Measurements from ENCODE around the gene ENPP4.
A peak's percentile ranks its signal among the peaks of the same experiment; 100 is the strongest.
"Not testable (repeated sequence)": the region's sequence is repeated elsewhere in the genome, so short reads cannot be mapped to it uniquely, and the experiment has no call there.

ENPP4 gene

GRCh38 chr6:46129629-46130511 is at the start of gene ENPP4:
ENPP4 (plus strand) TSS chr6:46129989; CDS start chr6:46139584, 9,595 bp downstream.
- DNase-seq, result peak; percentile 86

- no peak for DNase-seq
Measured at GRCh38 chr6:46080111-46080510, 49.7 kb upstream of the ENPP4 start.

- DNase-seq, result not testable (repeated sequence)
Measured at GRCh38 chr6:46085688-46086087, 44.1 kb upstream of the ENPP4 start.

- peak; percentile 56 for DNase-seq
Measured at GRCh38 chr6:46090115-46091079, 39.4 kb upstream of the ENPP4 start.

- no peak for DNase-seq
Measured at GRCh38 chr6:46091080-46091478, 38.7 kb upstream of the ENPP4 start.

GRCh38 chr6:46095251-46095650 is 34.5 kb upstream of the ENPP4 start:
- DNase-seq, result no peak

- DNase-seq, result no peak
Measured at GRCh38 chr6:46097366-46097765, 32.4 kb upstream of the ENPP4 start.

GRCh38 chr6:46098678-46099077 is 31.1 kb upstream of the ENPP4 start:
- no peak for DNase-seq

- no peak for DNase-seq
Measured at GRCh38 chr6:46099952-46100351, 29.8 kb upstream of the ENPP4 start.

GRCh38 chr6:46102123-46102522 is 27.7 kb upstream of the ENPP4 start:
- DNase-seq, result no peak

- no peak for DNase-seq
Measured at GRCh38 chr6:46103441-46104115, 26.2 kb upstream of the ENPP4 start.

GRCh38 chr6:46104209-46104608 is 25.6 kb upstream of the ENPP4 start:
- DNase-seq, result no peak

- DNase-seq, result no peak
Measured at GRCh38 chr6:46105568-46105967, 24.2 kb upstream of the ENPP4 start.

- DNase-seq, result no peak
Measured at GRCh38 chr6:46113370-46113769, 16.4 kb upstream of the ENPP4 start.

GRCh38 chr6:46115634-46116033 is 14.2 kb upstream of the ENPP4 start:
- no peak for DNase-seq

- no peak for DNase-seq
Measured at GRCh38 chr6:46116289-46116688, 13.5 kb upstream of the ENPP4 start.

GRCh38 chr6:46118157-46118556 is 11.6 kb upstream of the ENPP4 start:
- no peak for DNase-seq

- no peak for DNase-seq
Measured at GRCh38 chr6:46118836-46119235, 11.0 kb upstream of the ENPP4 start.

GRCh38 chr6:46119679-46120078 is 10.1 kb upstream of the ENPP4 start:
- DNase-seq, result not testable (repeated sequence)

GRCh38 chr6:46128476-46128875 is 1.3 kb upstream of the ENPP4 start:
- no peak for DNase-seq

- DNase-seq, result peak; percentile 16
Measured at GRCh38 chr6:46129291-46129628, 529 bp upstream of the ENPP4 start.

GRCh38 chr6:46130666-46131065 is 877 bp downstream of the ENPP4 start:
- DNase-seq, result no peak

GRCh38 chr6:46131291-46131690 is 1.5 kb downstream of the ENPP4 start:
- not testable (repeated sequence) for DNase-seq

Measured in activated CD8-positive, alpha-beta memory T cell treated with anti-CD3 and anti-CD28 coated beads, Interleukin-2, amount 50 U/mL, for 4 hours (primary cell).